ENCODE data around the gene CELF1.

CELF1 gene

DNA sequence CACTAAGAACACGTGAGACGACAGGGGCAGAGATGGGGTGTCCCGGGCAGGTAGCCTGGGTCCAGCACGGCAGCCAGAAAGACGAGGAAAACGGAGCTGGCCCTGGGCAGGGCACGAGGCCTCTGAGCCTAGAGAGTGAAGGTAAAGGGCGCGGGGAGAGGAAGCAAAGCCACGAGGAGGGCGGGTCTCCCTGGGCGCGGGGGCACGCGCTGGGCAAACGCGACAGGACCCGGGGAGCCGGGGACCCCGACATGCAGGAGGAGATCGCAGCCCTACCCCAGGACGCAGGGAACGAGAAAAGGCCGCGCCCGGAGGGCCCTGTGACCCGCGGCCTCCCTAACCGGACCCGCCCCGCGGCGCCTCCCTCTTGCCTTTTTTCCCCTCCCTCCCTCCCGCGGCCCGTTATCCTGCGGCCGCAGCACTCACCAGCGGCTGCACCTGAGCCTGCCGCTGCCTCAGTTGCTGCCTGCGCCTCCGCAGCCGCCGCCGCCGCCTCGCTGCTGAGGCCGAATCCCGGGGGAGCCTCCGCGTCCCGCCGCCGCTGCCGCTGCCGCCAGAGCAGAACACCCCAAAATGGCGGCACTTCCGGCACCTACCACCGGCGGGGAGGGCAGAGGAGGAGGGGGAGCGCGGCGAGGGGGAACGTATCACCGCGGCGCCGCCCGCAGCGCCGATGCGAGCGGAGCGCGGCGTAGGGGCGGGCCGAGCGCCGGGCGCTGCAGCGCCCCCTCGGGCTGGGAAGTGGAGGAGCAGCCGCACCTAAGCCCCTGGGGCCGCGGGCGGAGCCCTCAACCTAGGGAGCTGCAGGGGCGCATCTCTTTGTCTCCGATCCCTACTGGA is at the start of gene CELF1:
TSS of gene CELF1 (minus strand) at position 567 of the 840 bp plus-strand sequence. CDS start 53,609 bp downstream, outside the sequence.
- peak; percentile 92 for DNase-seq

DNA sequence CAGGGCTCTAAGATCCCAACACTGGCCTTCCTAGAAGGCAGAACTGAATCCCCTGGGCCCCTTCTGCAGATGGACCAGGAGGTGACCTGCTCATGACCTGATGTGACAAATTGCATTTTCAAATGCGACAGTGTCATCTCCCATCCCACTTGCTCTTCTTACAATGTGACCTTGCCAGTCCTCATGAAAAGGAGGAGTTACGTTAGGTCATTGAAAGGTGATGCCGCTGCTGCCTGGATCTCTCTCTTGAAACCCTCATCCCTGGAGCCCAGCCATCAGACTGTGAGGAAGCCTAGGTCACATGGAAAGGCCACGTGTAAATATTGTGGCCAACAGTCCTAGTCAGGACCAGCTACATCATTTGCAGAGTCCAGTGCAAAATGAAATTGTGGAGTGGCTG is 47.0 kb upstream of the CELF1 start:
- DNase-seq = no peak

DNA sequence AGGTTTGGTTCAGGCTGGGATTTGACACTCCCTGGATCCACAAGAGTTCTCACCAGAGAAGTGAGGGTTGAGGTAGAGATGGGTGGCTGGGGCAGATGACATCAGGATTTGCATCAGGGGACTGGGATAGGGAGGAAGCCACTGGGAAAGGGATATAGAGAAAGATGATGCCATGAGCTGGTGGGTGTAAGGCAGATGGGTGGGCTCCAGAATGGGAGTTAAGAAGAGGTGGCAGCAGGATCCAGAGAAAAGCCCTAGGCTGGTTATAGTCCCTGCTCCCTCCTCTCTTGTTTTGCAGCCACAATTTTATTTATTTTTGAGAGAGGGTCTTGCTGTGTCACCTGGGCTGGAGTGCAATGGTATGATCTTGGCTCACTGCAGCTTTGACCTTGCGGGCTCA is 43.0 kb upstream of the CELF1 start:
- no peak for DNase-seq

DNA sequence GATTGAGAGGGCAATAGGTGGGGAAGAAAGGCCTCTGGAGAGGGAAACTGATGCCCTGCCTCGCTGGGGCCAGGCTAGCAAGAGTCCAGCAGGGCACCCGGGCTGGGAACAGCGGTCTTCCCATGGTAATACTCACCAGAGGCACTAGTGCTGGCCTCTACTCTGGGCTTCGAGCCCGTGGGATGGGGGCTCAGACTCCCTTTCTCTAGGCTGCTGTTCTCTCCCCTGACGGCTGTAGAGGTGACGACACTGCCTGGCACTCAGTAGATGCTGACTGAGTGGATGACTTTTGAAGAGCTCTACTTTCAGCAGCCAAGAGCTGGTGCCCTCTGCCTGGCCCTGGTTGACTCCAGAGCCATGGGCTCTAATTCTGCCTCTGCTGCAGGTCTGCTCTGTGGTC is 42.1 kb upstream of the CELF1 start:
- DNase-seq = no peak

DNA sequence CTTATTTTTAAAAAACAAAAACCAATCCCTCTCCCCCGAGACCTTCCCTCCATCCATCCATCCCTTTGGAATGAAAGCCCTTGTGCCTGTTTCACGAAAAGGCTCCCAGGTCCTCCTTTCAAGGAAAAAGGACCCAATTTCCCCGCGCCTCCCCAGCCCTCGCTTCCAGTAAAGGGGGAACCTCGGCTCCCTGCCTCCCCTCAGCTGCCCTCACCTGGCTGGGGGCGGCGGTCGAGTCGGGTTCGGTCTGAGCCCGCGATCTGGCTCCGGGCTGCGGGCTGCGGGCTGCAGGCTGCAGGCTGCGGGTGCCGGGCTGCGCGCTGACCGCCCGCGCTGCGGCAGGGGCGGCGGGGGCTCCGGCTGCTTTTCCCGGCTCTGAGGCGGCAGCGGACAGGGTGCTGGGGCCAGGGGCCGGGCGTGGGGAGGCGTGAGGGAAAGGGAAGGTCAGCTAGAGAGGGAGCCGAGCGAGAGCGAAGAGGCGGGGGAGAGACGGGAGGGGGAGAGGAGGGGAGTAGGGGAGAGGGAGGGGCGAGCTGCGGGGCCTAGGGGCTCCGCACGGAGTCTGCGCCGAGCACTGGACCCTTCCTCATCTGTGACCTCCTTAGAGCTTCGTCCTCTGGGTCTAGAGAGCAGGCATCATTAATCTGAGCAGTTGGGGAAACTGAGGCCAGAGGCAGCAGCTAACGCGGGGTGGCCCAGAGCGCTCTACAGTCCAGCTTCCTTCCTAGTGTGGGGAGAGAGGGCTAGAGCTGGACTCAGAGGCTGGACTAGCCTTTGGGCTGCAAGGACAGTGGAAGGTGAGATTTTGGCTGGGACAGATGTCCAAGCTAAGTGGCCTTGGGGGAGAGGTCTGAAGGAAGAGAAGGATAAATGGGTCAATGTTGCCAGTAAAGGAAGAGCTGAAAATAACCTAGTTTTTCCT is 41.3 kb upstream of the CELF1 start, which contains the start of gene C1QTNF4:
TSS of gene C1QTNF4 (minus strand) at position 478 of the 922 bp plus-strand sequence. CDS start 3,601 bp downstream, outside the sequence.
- DNase-seq = no peak

DNA sequence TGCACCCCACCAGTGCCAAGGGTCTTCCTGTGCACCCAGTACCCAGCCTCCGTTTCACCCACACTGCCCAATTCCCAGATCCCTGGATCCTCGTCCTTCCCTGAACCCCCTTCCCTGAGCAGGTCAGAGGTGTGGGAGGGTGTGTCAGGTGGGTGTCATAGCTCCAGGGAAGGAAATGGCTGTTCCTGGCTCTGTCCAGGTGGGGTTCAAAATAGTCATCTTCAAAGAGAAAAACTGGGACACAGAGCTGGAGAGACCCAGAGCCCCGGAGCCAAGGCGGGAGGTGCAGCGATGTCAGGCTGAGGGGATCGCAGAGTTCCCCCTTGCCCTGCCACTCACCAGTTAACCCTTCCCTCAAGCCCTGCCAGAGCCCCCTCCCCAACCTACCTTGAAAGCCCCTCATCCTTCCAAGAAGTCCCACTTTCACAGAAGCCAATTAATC is 40.6 kb upstream of the CELF1 start:
- no peak for DNase-seq

DNA sequence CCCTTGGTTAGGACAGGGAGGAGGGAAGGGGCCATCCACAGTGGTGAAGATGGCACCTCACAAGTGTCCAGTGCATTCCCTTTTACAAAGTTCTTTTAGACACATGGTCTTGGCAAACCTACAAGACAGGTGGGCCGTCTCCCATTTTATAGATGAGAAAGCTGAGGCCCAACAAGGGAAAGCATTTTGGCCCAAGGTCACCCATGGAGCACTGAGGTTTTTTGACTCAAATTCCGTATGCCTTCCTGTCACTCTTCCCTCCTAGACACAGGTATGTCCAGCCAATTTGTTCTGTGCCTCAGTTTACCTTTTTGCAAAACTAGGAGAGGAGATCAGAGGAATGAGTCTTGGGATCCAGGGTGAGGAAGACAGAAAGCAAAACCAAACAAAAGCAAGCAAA is 40.0 kb upstream of the CELF1 start:
- no peak for DNase-seq

DNA sequence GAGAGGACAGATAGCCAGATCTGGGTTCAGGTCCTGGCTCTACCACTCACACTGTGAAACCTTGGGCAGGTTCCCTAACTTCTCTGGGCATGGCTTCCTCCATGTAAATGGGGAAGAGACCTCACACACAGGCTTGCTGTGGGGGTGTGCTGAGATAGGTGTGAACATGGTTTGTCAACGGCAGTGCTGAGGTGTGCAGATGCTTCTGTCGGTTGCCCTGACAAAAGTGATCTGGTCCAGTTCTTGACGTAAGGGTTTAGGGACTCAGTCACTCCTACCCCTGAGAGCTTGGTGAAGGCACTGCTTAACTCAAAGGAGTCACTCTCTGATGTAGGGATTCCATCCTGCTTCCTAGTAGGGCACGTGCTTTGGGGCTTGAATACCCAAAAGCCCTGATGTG is 39.3 kb upstream of the CELF1 start:
- DNase-seq = no peak

DNA sequence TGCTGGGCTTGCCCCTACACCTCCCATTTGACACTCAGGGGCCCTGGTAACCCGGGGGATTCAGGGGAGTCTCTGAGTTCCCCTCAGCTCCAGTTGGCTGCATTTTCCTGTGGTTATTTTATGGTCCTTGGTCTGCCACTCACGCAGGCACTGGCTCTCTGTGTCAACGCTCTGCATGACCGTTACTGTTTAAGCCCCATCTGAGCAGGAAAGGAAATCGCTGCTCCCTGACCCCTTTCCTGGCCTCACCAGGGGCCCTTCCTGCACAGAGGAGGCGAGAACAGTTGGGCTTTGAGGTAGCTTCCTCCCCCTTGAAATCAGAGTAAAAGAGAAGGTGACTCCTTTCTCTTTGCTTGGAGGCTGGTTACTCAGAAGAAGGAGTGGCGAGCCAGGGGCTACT is 38.8 kb upstream of the CELF1 start:
- no peak for DNase-seq

DNA sequence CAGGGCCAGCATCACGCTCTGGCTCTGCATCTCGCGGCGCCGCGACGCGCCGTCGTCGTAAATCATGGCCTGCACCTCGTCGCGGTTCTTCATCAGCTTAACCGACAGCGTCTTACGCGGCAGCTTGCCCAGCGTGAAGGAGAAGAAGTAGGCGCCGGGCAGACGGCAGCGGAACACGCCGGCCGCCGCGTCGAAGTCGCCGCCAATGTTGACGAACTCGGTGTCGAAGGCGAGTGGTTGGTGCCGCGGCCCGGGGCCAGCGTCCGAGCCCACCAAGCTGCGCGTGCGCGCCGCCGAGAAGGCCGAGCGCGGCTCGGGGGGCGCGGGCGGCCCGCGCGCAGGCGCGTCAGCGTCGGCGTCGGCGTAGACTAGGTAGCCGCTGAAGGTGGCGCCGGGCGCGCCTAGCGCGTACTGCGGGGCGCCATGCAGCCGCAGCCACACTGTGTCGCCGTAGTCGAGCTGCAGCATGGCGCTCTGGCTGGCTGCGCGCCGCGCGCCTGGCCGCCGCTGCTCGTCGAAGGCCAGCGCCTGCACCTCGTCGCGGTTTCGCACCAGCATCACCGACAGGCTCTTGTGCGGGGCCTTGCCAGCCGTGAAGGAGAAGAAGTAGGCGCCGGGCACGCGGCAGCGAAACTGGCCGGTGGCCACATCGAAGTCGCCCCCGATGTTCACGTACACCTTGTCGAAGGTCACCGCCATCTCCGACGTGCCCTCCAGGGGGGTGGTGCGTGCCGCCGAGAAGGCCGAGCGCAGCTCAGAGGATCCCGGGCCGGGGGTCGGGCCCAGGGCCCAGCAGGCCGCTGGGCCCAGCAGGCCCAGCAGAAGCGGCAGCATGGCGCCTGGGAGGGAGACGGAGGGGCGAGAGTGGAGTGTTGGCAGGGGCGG is 37.3 kb upstream of the CELF1 start:
- DNase-seq = no peak

DNA sequence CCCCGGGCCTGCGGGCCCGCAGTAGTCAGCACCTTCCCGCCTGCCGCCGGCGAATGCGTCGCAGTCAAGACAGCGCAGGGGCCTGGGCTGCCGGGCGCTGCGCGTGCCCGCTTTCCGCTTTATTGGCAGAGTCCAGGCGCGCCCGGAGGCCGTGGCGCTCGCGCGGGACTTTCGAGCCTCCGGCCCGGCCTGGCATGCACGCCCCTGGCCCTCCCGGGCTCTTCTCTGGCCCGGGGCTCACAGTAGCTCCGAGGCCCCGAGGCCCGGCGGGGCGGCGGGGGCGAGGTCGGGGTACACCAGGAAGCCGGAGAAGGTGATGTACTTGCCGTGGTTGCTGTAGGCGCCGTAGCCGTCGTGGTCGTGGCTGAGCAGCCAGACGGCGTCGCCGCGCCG is 36.6 kb upstream of the CELF1 start:
- no peak for DNase-seq

DNA sequence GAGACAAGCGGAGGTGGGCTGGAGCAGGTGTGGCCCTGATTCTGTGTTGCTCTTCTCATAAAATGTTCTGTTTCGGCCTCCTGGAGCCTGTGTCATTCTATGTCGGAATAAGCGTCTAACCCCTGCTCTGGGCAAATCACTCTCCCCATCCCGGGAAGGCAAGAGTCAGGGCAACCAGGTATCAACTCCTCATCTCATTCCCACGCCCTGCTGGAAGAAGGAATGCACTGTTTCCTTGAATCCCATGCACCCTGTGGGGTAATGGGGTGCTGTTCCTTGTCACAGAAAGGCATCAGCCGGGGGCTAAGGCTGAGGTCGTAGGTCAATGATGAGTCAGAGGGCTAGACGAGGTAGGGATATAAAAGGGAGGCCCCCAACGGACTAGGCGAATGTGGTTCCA is 36.2 kb upstream of the CELF1 start:
- no peak for DNase-seq

DNA sequence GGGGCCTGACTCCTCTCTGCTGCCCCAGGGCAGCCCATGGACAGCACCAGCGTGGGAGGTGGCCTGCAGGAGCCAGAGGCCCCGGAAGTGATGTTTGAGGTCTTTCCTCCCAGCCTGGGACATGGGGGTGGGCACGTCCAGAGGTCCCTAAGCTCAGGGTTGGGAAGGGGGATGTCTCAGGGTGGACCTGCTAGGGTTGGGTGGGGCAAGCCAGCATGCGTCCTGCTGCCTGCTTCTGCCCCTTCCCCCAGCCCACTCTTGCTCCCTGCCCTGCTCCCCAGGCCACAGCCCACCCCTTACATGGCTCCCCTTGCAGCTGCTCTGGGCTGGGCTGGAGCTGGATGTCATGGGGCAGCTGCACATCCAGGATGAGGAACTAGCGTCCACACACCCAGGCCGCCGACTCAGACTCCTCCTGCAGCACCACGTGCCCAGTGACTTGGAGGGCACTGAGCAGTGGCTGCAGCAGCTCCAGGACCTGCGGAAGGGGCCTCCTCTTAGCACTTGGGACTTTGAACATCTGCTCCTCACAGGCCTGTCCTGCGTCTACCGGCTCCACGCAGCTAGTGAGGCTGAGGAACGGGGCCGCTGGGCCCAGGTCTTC is 34.9 kb upstream of the CELF1 start:
- no peak for DNase-seq

DNA sequence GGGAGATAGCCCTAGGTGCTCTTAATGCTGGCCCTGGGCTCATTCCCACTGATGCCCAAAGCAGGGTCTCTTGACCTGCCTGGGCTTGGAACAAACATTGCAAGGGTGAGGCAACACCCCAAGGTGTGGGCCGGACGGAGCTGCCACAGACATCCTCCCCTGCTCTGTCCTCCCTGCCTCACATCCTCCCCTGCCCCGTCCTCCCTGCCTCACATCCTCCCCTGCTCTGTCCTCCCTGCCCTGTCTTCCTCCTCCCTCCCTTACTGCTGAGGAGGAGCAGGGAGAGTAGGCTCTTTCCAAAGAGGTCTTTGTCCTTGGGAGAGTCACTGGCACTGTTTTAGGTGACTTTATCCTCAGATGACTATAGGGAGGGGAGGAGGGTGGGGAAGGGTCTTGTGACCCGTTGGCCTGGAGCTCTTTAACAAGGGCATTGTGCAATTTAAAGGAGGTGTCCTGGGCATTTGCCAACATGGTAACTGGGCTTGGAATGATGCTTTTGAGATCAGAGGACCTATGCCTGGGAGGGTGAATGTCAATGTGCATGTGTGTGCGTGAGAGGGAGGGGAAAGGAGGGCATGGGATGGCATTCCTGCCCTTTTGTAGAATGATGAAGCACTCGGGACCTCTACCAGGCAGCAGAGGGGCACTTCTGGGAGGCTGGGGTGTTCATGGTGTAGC is 34.2 kb upstream of the CELF1 start:
- no peak for DNase-seq

DNA sequence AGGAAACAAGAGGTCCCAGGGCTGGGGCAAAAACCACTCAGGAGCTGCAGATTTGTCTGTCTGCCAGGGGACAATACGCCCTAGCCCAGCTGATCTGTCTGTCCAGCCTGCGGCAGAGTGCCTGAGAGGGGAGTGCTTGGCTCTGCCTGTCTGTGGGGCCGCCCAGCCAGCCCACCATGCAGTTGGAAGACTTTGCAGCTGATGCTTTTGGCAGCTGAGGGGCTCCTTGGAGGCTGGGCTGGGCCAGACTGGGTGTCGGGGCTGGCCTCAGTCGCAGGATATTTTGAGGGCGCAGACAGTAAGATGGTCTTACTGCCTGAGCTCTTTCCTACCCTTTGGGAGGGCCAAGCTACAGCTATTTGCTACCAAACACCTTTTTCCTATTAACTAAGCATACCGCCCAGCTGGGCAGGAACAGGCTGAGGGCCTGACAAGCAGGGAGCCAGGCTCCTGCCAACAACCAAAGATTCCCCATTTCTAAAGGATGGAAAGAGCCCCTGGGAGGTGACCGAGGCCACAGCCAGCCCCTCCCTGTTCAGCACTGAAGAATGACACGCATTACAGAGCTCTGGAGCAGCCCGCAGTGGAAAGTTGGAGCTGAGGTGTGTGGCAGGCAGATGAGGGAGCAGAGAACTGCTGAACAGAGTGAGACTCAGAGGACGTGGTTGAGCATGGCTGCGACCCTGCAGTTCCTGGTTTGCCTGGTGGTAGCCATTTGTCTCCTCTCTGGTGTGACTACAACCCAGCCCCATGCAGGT is 33.3 kb upstream of the CELF1 start, which contains the start of gene FAM180B:
TSS of gene FAM180B (plus strand) at position 581 of the 758 bp plus-strand sequence. CDS start at position 672, 91 bp downstream.
- no peak for DNase-seq

DNA sequence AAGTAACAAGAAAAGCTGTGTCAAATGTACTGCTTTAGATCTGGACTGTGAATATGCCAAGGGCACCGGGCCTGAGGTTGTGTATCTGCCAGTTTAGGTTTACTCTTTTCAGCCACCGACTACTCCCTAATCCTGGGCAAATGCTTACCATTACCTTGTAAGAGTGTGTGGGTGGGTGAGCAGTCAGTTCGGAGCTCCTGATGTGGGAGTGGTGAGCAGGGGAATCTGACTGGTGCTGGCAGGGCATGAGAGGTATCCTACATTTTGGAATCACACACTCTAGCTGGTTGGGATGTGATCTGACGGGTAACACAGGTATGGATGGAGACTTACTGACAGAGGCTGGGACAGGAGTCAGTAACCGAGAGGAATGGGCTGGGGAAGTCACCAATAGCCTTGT is 30.9 kb upstream of the CELF1 start:
- no peak for DNase-seq

DNA sequence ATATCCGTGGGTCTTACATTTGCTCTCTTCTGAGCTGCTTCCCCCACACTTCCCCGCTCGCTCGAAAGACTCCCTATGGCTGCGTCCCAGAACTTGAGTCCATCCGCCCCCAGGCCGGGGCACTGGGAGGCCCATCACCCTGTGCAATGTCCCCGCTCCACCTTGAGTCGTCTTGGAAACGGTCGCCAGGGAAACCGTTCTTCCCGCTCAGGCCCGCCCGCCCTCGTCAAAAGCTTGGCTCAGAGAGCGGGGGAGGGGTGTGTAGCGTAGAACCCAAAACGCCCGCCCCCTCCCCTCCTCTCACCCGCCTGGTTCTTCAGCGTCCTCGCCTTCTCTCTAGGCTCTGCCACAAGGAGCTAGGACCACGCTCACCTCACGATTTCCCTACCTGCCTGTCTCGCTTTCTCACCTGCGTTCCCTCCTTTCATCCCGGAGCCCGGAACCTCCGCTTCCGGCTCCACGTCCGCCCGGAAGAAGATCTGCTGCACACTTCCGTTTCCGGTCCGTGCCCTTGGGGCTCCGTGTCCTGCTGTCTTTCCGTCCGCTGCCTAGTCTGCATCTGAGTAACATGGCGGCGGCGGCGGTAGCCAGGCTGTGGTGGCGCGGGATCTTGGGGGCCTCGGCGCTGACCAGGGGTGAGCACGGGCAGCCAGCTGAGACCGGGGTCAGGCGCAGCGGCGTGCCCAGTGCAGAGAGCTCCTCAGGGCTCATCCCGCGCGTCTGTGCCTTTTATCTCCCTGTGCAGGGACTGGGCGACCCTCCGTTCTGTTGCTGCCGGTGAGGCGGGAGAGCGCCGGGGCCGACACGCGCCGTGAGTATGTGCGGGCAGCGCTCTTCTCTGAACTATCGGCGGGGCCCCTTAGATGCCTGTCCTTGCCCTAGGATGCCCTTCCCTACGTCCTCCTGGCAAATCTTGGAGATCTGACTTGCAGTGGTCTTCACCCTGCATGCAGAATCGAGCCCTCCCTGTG is 25.9 kb upstream of the CELF1 start, which contains the start of the genes KBTBD4 and NDUFS3:
TSS of gene KBTBD4 (minus strand) at position 447 of the 971 bp plus-strand sequence. CDS start at position 428, 19 bp downstream.
TSS of gene NDUFS3 (plus strand) at position 551 of the 971 bp plus-strand sequence. CDS start at position 569, 18 bp downstream.
- DNase-seq = peak; percentile 93

DNA sequence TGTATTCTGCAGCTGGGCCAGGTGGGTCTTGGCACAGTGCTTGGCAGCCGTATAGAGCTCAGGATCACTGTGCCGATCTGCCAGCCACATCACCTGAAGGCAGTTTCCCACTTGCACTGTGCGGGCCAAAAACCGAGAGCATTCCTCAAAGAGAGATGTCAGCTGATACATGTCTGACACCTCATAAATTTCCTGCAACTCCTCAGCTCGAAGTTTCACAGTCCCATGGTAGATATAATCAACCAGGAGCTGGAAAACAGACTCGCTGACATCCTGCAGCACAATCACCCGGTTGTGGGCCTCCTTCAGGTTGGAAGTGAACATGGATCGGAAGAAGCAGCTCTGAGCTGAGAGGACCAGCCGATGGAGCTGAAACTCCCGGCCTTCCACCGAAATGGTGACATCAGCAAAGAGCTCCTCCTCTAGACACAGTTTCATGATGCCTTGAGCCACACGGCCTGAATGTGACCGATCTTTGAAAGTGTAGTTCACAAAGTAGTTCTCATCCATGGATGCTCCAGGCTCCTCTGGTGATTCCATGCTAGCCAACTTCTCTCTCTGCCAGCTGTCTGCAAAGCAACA is 24.6 kb upstream of the CELF1 start:
- no peak for DNase-seq

DNA sequence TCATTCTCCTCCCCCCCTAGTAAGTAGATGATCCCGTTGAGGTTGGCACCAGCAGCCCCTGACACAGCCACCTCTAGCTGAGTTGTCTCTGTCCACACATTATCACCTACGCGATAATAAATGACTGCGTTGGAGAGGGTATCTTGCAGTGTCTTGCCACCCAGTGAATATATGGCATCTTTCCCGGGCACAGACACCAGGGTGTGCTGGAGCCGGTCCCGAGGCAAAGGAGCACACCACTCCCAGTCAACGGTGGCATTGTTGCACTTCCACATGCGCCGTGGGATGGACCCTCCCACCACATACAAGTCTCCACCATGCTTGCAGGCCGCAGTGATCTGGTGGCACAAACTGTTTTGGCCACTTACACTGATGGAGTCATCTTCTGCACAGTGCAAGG is 20.4 kb upstream of the CELF1 start:
- DNase-seq = no peak
